ENCODE measurements around the gene CSRP1.
"Not testable (repeated sequence)": the region's sequence is repeated elsewhere in the genome, so short reads cannot be mapped to it uniquely, and the experiment has no call there.

CSRP1 gene

GRCh38 chr1:201479201-201479730, 27.7 kb downstream of the CSRP1 start:
- no peak for DNase-seq

- not testable (repeated sequence) for DNase-seq
Observed at GRCh38 chr1:201478666-201479065, 28.3 kb downstream of the CSRP1 start.

- DNase-seq: no peak
Observed at GRCh38 chr1:201476670-201477344, 30.1 kb downstream of the CSRP1 start.

GRCh38 chr1:201475915-201476669, 30.8 kb downstream of the CSRP1 start:
- no peak for DNase-seq

- DNase-seq: no peak
Observed at GRCh38 chr1:201475130-201475529, 31.8 kb downstream of the CSRP1 start.

- no peak for DNase-seq
Observed at GRCh38 chr1:201473296-201473695, 33.6 kb downstream of the CSRP1 start.

- DNase-seq: not testable (repeated sequence)
Observed at GRCh38 chr1:201472321-201472720, 34.6 kb downstream of the CSRP1 start.

GRCh38 chr1:201471772-201472171, 35.2 kb downstream of the CSRP1 start:
- DNase-seq: no peak

- DNase-seq: no peak
Observed at GRCh38 chr1:201470581-201470980, 36.3 kb downstream of the CSRP1 start.

GRCh38 chr1:201469645-201470074, 37.3 kb downstream of the CSRP1 start:
- DNase-seq: no peak

GRCh38 chr1:201468844-201469644, 37.9 kb downstream of the CSRP1 start, which contains the start of gene PHLDA3:
PHLDA3 (minus strand) TSS chr1:201469188; CDS start chr1:201468786, 402 bp downstream.
- DNase-seq: peak in 54 of 56 donors; percentile 34 to 89 (median 78)

GRCh38 chr1:201468501-201468843, 38.5 kb downstream of the CSRP1 start:
- peak in 15 of 56 donors; percentile 10 to 67 (median 51) for DNase-seq

- no peak for DNase-seq
Observed at GRCh38 chr1:201466492-201466891, 40.4 kb downstream of the CSRP1 start.

- no peak for DNase-seq
Observed at GRCh38 chr1:201465698-201466290, 41.1 kb downstream of the CSRP1 start.

GRCh38 chr1:201463071-201463552, 43.8 kb downstream of the CSRP1 start:
- peak in 40 of 56 donors; percentile 17 to 81 (median 54) for DNase-seq

GRCh38 chr1:201461645-201462441, 45.1 kb downstream of the CSRP1 start:
- DNase-seq: peak in 39 of 56 donors; percentile 20 to 82 (median 59)

- DNase-seq: no peak
Observed at GRCh38 chr1:201460814-201461644, 45.9 kb downstream of the CSRP1 start.

GRCh38 chr1:201459775-201460174, 47.1 kb downstream of the CSRP1 start:
- DNase-seq: no peak

- no peak for DNase-seq
Observed at GRCh38 chr1:201459052-201459451, 47.9 kb downstream of the CSRP1 start.

Measured in amygdala (tissue), 56 donors.